ENCODE results near the gene CDH4.

GRCh38 chr20:61822396-61822795 is 570.3 kb downstream of the CDH4 start:
- TF ChIP-seq, protein P1, sequence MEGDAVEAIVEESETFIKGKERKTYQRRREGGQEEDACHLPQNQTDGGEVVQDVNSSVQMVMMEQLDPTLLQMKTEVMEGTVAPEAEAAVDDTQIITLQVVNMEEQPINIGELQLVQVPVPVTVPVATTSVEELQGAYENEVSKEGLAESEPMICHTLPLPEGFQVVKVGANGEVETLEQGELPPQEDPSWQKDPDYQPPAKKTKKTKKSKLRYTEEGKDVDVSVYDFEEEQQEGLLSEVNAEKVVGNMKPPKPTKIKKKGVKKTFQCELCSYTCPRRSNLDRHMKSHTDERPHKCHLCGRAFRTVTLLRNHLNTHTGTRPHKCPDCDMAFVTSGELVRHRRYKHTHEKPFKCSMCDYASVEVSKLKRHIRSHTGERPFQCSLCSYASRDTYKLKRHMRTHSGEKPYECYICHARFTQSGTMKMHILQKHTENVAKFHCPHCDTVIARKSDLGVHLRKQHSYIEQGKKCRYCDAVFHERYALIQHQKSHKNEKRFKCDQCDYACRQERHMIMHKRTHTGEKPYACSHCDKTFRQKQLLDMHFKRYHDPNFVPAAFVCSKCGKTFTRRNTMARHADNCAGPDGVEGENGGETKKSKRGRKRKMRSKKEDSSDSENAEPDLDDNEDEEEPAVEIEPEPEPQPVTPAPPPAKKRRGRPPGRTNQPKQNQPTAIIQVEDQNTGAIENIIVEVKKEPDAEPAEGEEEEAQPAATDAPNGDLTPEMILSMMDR (IDR thresholded peaks at IDR 0.05): no peak
- TF ChIP-seq POLR2A (IDR thresholded peaks at IDR 0.05): no peak
